SHP77 (cell line): Measurements from ENCODE around the gene BCL2.

Experiments used
- DNase-seq, 2 experiments: peaks; one replicate each; lab custom pipeline; 2025; lab: John Stamatoyannopoulos, UW

BCL2 gene

GRCh38 chr18:63085611-63086010 lies 234.0 kb downstream of the BCL2 start:
- no peak for DNase-seq

- DNase-seq = no peak
Measured at GRCh38 chr18:63084219-63084618, 235.3 kb downstream of the BCL2 start.

- DNase-seq = no peak
Measured at GRCh38 chr18:63083555-63083954, 236.0 kb downstream of the BCL2 start.

- no peak for DNase-seq
Measured at GRCh38 chr18:63083020-63083531, 236.5 kb downstream of the BCL2 start.

GRCh38 chr18:63082366-63083019 lies 237.1 kb downstream of the BCL2 start:
- no peak for DNase-seq

GRCh38 chr18:63079114-63079513 lies 240.5 kb downstream of the BCL2 start:
- DNase-seq = peak in 1 of 2 experiments; percentile 20

GRCh38 chr18:63078471-63078870 lies 241.1 kb downstream of the BCL2 start:
- DNase-seq = no peak

- peak; percentile 67 to 79 for DNase-seq
Measured at GRCh38 chr18:63074981-63075404, 244.6 kb downstream of the BCL2 start.

GRCh38 chr18:63073481-63073880 lies 246.1 kb downstream of the BCL2 start:
- peak in 1 of 2 experiments; percentile 7 for DNase-seq
